Panc1 (cell line): ENCODE measurements around the gene SERPINA3.

Experiments used
- CTCF ChIP-seq: fragments of 450-650 bp; IDR thresholded peaks from 2 replicates; pipeline ENCODE4 v1.5.1; 2017; ENCODE audit warnings: mild to moderate bottlenecking
- POLR2AphosphoS5 ChIP-seq: IDR thresholded peaks from 2 replicates; pipeline ENCODE4 v1.6.1; 2012; ENCODE audit warnings: mild to moderate bottlenecking, low read depth, low read length, moderate library complexity

- no peak for TF ChIP-seq CTCF
- TF ChIP-seq POLR2AphosphoS5 = no peak
These were observed 29.3 kb upstream of the SERPINA3 start for GRCh38 chr14:94582851-94583250.
